Activated naive CD4-positive, alpha-beta T cell treated with Interleukin-2 at 50 U/mL for 16 hours (primary cell): Measurements from ENCODE around the gene CHST11.
"Not testable (repeated sequence)": the region's sequence is repeated elsewhere in the genome, so short reads cannot be mapped to it uniquely, and the experiment has no call there.

ENCODE experiments used
- DNase-seq: peaks from one replicate; pipeline ENCODE4 v3.0.0-alpha.2; 2020

CHST11 gene

GRCh38 chr12:104569346-104570173, 112.8 kb downstream of the CHST11 start:
- peak; percentile 37 for DNase-seq

GRCh38 chr12:104570174-104570907, 113.6 kb downstream of the CHST11 start:
- no peak for DNase-seq

DNA sequence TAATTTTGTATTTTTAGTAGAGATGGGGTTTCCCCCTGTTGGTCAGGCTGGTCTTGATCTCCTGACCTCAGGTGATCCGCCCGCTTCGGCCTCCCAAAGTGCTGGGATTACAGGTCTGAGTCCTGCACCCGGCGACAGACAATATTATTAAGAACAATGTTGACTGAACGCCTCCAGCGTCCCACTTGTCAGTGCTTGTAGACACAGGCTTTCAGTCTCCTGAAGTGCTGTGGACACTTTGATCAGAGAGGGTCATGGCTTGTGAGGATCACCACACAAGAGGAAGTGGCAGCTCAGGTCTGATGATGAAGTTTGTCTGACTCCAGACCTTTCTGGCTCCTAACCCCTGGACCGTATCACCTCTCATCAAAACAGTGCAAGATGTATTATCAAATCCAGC, 114.6 kb downstream of the CHST11 start:
- DNase-seq, result no peak

GRCh38 chr12:104574353-104574752, 117.6 kb downstream of the CHST11 start:
- not testable (repeated sequence) for DNase-seq

DNA sequence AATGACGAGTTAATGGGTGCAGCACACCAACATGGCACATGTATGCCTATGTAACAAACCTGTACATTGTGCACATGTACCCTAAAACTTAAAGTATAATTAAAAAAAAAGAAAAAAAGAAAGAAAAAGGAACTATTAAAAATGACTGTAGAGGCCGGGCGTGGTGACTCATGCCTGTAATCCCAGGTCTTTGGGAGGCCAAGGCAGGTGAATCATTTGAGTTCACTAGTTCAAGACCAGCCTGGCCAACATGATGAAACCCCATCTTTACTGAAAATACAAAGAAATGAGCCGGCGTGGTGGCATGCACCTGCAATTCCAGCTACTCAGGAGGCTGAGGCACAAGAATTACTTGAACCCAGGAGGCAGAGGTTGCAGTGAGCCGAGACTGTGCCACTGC, 118.0 kb downstream of the CHST11 start:
- DNase-seq, result not testable (repeated sequence)

GRCh38 chr12:104575442-104576186, 118.9 kb downstream of the CHST11 start:
- no peak for DNase-seq

DNA sequence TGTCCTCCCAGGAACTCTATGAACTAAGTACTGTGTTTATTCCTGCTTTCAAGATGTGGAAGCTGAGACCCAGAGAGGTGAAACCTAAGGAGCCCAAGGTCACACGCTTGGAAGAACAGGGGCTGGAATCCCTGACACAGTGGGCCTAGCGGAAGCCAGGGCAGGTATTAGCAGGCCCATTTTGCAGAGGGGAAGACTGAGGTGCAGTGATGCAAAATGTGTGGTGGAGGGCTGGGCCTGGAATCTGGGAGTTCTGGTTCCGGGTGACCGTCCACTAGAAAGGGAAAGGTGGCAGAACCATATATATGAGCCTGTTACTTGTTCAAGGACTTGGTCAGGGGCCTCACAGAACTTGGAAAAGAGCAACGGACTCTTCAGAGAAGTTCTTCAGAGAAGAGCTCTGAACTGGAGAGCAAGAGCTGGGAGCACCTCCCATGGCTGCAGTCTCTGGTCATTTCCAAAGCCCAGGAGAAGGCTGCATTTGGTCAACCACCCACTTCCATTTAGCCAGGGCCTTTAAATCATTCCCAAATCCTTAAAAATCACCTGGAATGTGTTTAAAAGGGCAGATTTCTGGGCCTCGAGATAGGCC, 119.5 kb downstream of the CHST11 start:
- DNase-seq, result no peak

DNA sequence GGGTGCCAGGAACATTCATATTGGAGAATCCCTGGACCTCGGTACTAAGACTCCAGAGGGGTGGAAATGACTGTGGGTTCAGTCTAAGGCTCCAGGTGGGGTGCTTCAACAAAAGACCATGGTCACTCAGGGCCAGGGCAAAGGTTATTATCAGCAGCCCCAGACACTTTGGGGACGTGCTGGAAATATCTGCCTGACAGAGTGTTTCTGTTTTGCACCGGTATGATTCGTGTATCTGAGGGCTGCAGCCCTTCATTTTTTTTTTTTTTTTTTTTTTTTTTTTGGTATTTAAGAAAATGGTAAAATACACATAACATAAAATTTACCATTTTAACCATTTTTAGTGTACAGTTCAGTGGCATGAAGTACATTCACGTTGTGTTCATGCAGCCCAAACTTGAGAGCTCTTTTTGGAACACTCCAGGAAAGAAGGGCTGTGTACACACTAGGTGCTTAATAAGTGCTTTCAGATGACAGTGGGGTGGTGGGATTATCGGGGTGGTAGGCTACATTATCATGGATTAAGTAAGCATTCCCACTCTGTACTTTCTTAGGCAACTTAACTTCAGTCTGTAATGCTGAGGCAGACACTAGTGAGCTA, 120.3 kb downstream of the CHST11 start:
- no peak for DNase-seq

DNA sequence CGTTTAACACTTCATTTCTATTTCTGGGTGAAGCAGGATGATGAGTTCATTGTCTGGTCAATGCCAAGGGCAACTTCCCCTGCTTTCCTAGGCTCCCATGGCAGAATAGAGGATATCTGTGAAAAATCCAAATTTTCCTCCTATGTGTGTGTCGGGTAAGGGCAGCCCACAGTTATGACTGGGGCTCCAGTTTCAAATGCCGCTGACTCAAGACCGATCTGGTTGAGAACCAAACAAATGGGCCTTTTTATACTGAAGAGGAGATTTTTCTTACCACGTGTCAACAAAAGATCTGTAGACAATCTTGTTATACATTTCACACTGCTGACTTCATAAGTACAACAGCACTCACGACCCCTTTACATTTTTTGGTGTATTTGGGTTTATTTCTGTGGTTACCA, 120.8 kb downstream of the CHST11 start:
- DNase-seq, result no peak

GRCh38 chr12:104578453-104578852, 121.7 kb downstream of the CHST11 start:
- peak; percentile 35 for DNase-seq

DNA sequence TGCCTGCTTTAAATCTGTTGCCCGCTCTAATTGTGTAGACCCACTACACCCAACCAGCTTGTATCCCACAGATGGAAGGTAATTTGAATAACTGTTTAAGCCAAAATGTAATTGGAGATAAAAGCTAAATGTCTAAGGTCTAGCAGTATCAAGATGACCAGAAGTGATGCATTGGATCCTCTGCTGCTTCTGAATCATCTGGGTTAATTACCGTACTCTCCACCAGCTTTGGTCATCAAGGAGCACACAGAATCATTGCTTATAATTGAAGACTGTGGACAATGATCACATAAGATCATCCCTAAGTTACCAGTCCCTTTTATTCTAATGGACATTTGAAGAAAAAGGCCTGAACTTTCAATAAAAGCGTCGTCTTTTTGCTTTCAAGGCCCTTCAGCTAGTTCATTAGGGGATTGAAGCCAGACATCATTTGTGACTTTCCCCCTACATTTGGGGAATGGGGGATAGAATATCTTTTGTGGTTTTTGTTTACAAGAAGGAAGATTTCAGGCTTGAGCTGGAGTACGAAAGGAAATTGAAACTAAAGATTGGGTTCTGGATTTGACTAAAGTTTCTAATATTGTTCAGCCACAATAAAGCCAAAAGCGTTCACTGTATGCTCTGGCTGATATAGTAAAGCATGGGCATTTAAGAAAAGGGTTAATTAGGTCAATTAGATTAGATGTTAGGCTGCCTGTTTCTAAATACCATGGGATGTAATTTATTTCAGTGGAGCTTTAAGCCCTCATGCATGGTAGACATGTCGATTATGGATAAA, 123.2 kb downstream of the CHST11 start:
- DNase-seq, result no peak

DNA sequence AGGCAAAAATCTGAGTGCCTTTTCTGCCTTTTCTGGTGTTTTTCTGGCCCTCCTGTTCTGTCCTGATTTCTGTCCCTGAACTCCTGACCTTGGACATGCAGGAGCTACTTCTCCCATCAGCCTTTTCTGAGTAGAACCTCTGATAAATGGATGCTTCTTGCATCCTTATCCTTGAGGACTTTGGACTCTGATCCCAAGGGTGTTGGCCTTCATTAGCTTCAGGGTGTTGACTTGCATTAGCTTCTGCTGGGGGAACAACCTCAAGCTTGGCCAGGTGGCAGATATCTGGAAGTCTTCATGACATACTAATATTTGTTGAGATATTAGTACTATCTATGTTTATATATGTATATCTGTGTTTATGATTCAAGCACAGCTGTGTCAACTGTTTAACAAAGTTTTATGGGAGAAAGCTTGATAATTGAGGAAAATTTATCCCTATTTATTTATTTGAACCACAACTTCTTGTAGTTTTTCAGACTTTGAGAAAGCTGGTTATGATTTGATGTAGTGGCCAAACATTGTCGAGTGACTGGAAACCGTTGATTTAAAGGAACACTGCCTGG, 124.3 kb downstream of the CHST11 start:
- no peak for DNase-seq

DNA sequence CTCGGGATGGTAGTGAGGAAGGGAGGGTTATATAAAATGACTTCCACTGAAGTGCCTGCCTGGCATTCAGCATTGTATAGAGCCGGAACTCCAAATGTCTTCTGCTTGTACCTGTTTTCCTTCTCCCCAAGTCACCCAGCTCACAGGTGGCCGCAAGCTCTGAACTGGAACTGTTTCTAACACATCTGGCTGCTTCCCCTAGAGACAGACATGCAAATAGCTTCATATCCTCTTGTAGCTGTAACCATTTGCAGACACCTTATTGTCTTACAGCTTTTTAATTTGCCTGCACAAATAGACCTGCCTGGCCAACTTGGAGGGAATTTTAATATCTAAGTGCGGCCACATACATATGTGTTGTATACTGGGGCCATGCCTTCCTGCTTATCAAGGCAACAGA, 126.0 kb downstream of the CHST11 start:
- DNase-seq, result no peak

GRCh38 chr12:104583301-104583700, 126.6 kb downstream of the CHST11 start:
- no peak for DNase-seq

- DNase-seq, result no peak
These were observed 128.8 kb downstream of the CHST11 start for GRCh38 chr12:104585448-104586055.

GRCh38 chr12:104586351-104586919, 129.7 kb downstream of the CHST11 start:
- no peak for DNase-seq

DNA sequence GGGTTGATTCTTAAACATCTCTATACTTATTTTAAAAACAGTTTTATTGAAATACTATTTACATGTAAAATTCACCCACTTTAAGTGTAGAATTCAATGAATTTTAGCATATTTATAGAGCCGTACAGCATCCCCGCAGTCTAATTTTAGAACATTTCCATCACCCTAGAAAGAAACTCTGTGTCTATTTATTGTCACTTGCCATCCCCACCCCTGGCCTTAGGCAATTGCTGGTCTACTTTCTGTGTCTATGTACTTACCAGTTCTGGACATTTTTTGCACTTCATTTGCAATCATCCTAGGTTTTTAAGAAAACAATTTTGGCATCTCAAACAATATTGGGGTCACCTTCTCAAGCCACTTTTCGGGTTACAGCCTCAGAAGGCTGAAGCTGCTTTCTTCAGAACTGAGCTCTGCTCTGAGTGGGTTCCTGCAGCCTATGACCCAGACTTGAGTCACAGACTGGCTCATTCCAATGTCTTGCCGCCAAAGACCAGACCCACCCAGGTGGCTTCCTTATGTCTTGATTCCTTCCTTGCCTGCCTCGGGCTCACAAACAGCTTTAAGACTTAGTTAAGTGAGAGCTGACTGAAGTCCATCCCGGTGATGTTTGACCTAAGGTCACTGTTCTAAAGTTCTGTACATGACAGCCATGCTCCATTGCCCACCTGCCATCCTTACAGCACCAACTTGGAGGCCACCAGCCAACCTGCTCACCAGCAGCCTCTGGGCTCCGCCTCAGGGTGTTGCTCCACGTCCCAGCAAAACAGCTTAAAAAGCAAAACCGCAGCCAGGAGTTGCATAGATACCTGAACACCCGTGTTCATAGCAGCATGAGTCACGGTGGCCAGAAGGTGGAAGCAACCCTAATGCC, 131.5 kb downstream of the CHST11 start:
- DNase-seq, result no peak

DNA sequence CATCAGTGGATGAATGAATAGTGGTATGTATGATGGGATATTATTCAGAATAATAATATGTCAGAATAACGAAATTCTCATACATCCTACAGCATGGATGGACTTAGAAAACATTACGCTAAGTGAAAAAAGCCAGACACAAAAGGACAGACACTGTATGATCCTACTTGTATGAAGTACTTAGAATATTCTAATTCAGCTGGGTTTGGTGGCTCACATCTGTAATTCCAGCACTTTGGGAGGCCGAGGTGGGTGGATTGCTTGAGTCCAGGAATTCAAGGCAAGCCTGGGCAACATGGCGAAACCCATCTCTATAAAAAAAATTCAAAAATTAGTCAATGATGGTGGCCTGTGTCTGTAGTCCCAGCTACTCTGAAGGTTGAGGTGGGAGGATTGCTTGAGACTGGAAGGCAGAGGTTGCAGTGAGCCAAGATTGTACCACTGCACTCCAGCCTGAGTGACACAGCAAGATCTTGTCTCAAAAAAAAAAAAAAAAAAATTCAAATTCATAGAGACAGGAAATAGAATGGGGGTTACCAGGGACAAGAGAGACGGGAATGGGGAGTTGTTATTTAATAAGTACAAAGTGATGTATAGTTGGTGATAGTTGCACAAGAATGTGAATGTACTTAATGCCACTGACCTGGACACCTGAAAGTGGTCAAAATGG, 132.3 kb downstream of the CHST11 start:
- no peak for DNase-seq

DNA sequence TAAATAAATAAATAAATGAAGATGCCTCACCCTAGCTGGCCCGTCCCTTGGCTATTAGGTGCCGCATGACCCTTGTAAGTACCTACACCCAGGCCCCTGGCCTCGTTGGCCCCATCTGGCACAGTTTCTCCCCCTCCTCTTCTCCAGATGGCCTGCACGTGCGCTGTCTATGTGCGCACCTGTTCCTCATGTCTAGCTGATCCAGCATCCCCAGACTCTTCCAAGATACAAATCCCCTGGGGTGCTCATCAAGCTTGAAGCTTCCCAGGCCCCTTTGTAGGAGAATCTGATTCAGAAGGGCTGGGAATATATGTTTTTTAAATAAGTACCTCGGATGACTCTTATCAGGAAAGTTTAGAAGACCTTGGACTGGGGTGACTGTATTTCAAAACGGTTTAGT, 133.3 kb downstream of the CHST11 start:
- no peak for DNase-seq
